H1 (cell line): ENCODE measurements around the gene EXT2. TPM values are rescaled to one million over a fixed set of nuclear protein-coding genes. Genes with fewer than 3 reads are reported as not detected.

Experiments
- CBX5 ChIP-seq: fragments of 300-800, 300-1000 bp; sonication (generic); IDR thresholded peaks from 2 replicates; pipeline ENCODE4 v1.7.1; 2016; ENCODE audit warnings: antibody characterized with exemption, low read length, low read depth
- CHD7 ChIP-seq: fragments of 300-600 bp; sonication (generic); IDR thresholded peaks from 2 replicates; pipeline ENCODE4 v1.7.1; 2012; ENCODE audit warnings: low read length, moderate library complexity, mild to moderate bottlenecking, inconsistent platforms; ENCODE audit not compliant: insufficient replicate concordance
- HDAC6 ChIP-seq: IDR thresholded peaks from one replicate; pipeline ENCODE4 v1.7.1; 2012; ENCODE audit warnings: low read depth, mild to moderate bottlenecking, inconsistent platforms, low read length, moderate library complexity
- KDM5A ChIP-seq: fragments of 200-600 bp; IDR thresholded peaks from 2 replicates; pipeline ENCODE4 v1.7.1; 2012; ENCODE audit warnings: mild to moderate bottlenecking, low read length, inconsistent platforms, mixed read lengths
- RBBP5 ChIP-seq: IDR thresholded peaks from 2 replicates; pipeline ENCODE4 v1.7.1; 2012; ENCODE audit warnings: low read depth, mild to moderate bottlenecking, inconsistent platforms, low read length, moderate library complexity, borderline replicate concordance
- SIX5 ChIP-seq: IDR thresholded peaks from 2 replicates; pipeline ENCODE4 v1.6.1; 2011; ENCODE audit warnings: mild to moderate bottlenecking, low read depth, low read length
- SP4 ChIP-seq: IDR thresholded peaks from 2 replicates; pipeline ENCODE4 v1.6.1; 2012; ENCODE audit warnings: low read length, inconsistent platforms
- TAF1 ChIP-seq: IDR thresholded peaks from 2 replicates; pipeline ENCODE4 v1.6.1; 2011; ENCODE audit warnings: mild to moderate bottlenecking, low read depth, low read length
- polyA plus RNA-seq, 7 experiments: library from polyadenylated mRNA; depleted of rRNA in 3 of 7; stranded (reverse) in 5 of 7; unstranded in 2 of 7; fragments of >200 nt in 5 of 7; fragments of 200-250 nt in 2 of 7; gene quantifications; 1 replicate in 5 of 7; 2 replicates in 1 of 7; 4 replicates in 1 of 7; pipeline versions ENCODE4 v1.2.1 to v1.2.3, GENCODE V29; 2011 to 2013; ENCODE audit warnings: missing spikeins in 2 of 7, mixed read lengths in 2 of 7
- total RNA-seq: library from RNA; stranded (reverse); fragmentation: NEBNext Ultra II Directional; extraction: Animal tissue kit (Norgen Biotek cat#: 25700); gene quantifications from 2 replicates; pipeline ENCODE4 v1.2.1, GENCODE V29; 2021

Gene EXT2
- total and polyA plus RNA-seq, 2 of the 8 experiments (the other 6 are each of a cell fraction or from before 2014, with no cell fraction given) = 29.8 to 42.8 TPM

GRCh38 chr11:44263738-44264437 lies 168.4 kb downstream of the EXT2 start (continued):
- TF ChIP-seq CHD7 (no peak), TAF1 (no peak), HDAC6 (no peak), SP4 (no peak), SIX5 (no peak), RBBP5 (no peak), CBX5 (no peak), KDM5A (no peak)
- TF ChIP-seq, all 59 proteins: peak for 0
